BJ (cell line): ENCODE results near the gene TNS1. TPM values are rescaled to one million over a fixed set of nuclear protein-coding genes. Genes with fewer than 3 reads are reported as not detected.

Experiments used
- CTCF ChIA-PET: fragments of 350-600 bp; formaldehyde crosslinking; extraction: SDS; loops from one replicate; lab custom pipeline; 2021; ENCODE audit warnings: antibody characterized with exemption, inconsistent platforms; lab: Yijun Ruan, JAX
- POLR2A ChIA-PET: fragments of 300-600 bp; sonication (Branson Sonifier 250); formaldehyde crosslinking; extraction: SDS; loops from one replicate; lab custom pipeline; 2021; ENCODE audit warnings: antibody characterized with exemption; lab: Charles Lee
- DNase-seq: peaks from one replicate; pipeline ENCODE4 v3.0.0-alpha.2; 2011; ENCODE audit warnings: low read depth
- H3K27me3 ChIP-seq: 2 replicates; pipeline ENCODE4 v1.6.0; 2011; ENCODE audit warnings: low read length; ENCODE audit not compliant: control insufficient read depth, insufficient read depth
- H3K36me3 ChIP-seq: 2 replicates; pipeline ENCODE4 v1.5.1; 2011; ENCODE audit warnings: low read length; ENCODE audit not compliant: control insufficient read depth, insufficient read depth
- H3K4me3 ChIP-seq: 2 replicates; pipeline ENCODE4 v1.5.1; 2011; ENCODE audit warnings: low read depth, mild to moderate bottlenecking, control low read depth, low read length
- CTCF ChIP-seq: IDR thresholded peaks from 2 replicates; pipeline ENCODE4 v1.5.1; 2011; ENCODE audit warnings: low read depth, mild to moderate bottlenecking, control low read depth, inconsistent platforms, low read length, moderate library complexity; ENCODE audit not compliant: insufficient read depth
- polyA plus RNA-seq: library from polyadenylated mRNA; depleted of rRNA; stranded (reverse); fragments of >200 nt; gene quantifications from 2 replicates; pipeline ENCODE4 v1.2.3, GENCODE V29; 2011

The TNS1 gene
- polyA plus RNA-seq, 1 experiment: 35.6 TPM

- POLR2A ChIA-PET: no interaction called here
- DNase-seq: no peak
- Histone ChIP-seq H3K4me3 (no peak overlapping the region), H3K27me3 (peaks cover 24% of the 10 kb centered on the region), H3K36me3 (no peaks in the 10 kb centered on the region)
- no peak for TF ChIP-seq CTCF
- CTCF ChIA-PET: interaction anchor here (1.0 to 6.6 kb wide), 5 partner anchors 9 to 258 kb away, joined by 3 to 38 read pairs (median 6); no protein-coding TSS in a partner anchor
These were observed 40.9 kb upstream of the TNS1 start for GRCh38 chr2:218043701-218044109.

- Histone ChIP-seq H3K36me3 (no peaks in the 10 kb centered on the region), H3K27me3 (peaks cover 26% of the 10 kb centered on the region), H3K4me3 (no peak overlapping the region)
- ChIA-PET POLR2A (no interaction called here), CTCF (interaction anchor here (1.0 to 6.6 kb wide), 5 partner anchors 8 to 269 kb away, joined by 4 to 38 read pairs (median 6); no protein-coding TSS in a partner anchor)
- TF ChIP-seq CTCF: no peak
- no peak for DNase-seq
These were observed 40.3 kb upstream of the TNS1 start for GRCh38 chr2:218043100-218043499.

- POLR2A ChIA-PET: no interaction called here
- DNase-seq: no peak
- CTCF ChIA-PET: interaction anchor here (0.6 to 6.6 kb wide), 11 partner anchors 13 to 1052 kb away, joined by 3 to 38 read pairs (median 3); partner anchors contain the start of gene RUFY4
- peaks cover 27% of the 10 kb centered on the region for H3K27me3 ChIP-seq
- no peak for TF ChIP-seq CTCF
- H3K36me3 ChIP-seq: no peaks in the 10 kb centered on the region
- H3K4me3 ChIP-seq: no peak overlapping the region
These were observed 38.7 kb upstream of the TNS1 start for GRCh38 chr2:218041302-218042168.

GRCh38 chr2:218040883-218041282, 38.1 kb upstream of the TNS1 start:
- no peaks in the 10 kb centered on the region for H3K36me3 ChIP-seq
- no peak for DNase-seq
- peaks cover 27% of the 10 kb centered on the region for H3K27me3 ChIP-seq
- no peak overlapping the region for H3K4me3 ChIP-seq
- ChIA-PET POLR2A (no interaction called here), CTCF (interaction anchor here (0.7 to 6.6 kb wide), 7 partner anchors 17 to 255 kb away, joined by 3 to 38 read pairs (median 6); partner anchors contain the start of gene RUFY4)
- TF ChIP-seq CTCF: no peak

GRCh38 chr2:218039171-218039570, 36.4 kb upstream of the TNS1 start:
- Histone ChIP-seq H3K27me3 (peaks cover 29% of the 10 kb centered on the region), H3K4me3 (no peak overlapping the region), H3K36me3 (no peaks in the 10 kb centered on the region)
- DNase-seq: no peak
- ChIA-PET POLR2A (no interaction called here), CTCF (interaction anchor here (0.6 to 9.1 kb wide), 4 partner anchors 14 to 250 kb away, joined by 3 to 176 read pairs (median 4); partner anchors contain the start of gene RUFY4)
- TF ChIP-seq CTCF: no peak
